HG03442 (cell line): ENCODE measurements around the gene JAKMIP1.
"Not testable (repeated sequence)": the region's sequence is repeated elsewhere in the genome, so short reads cannot be mapped to it uniquely, and the experiment has no call there.

Experiments used
- ATAC-seq: cut with Tn5 transposase; IDR thresholded peaks from one replicate; pipeline ENCODE4 v1.9.1; 2021; ENCODE audit warnings: mild to moderate bottlenecking, moderate library complexity; ENCODE audit not compliant: unreplicated experiment

Gene JAKMIP1

DNA sequence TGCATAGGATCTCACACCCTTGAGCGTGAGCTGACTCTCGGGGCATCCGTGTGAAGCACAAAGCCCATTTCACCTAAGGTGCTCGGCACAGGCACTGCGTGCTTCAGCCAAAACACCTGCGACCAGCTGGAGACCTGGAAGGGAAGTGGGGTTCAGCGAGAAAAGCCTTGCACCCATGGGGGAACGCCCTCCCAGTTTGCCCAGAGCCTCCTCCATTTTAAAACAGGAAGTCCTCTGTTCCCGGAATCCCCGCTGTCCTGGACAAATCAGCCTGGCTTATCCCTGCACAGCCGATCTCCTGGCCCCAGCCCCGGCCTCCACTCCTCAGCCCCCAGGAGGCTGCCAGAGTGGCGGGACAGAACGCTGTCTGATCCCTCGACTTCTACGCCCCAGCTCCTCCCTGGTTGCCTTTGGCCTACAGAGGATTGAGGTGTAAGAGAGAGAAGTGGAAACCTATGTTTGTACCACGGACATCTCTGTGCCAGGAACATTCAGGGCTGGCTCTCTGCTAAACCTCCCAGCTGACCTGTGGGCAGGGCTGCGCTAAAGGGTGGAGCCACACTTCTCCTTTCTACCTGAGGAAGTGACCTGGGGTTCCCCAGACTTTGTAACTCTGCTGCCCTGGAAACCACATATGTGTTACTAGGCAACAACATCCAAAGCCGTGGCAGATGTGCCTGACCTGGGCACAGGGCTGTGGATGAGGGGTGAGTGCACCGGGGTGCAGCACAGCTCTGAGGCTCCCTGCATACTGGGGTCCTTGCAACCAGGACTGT, 178.3 kb downstream of the JAKMIP1 start:
- ATAC-seq: no peak

DNA sequence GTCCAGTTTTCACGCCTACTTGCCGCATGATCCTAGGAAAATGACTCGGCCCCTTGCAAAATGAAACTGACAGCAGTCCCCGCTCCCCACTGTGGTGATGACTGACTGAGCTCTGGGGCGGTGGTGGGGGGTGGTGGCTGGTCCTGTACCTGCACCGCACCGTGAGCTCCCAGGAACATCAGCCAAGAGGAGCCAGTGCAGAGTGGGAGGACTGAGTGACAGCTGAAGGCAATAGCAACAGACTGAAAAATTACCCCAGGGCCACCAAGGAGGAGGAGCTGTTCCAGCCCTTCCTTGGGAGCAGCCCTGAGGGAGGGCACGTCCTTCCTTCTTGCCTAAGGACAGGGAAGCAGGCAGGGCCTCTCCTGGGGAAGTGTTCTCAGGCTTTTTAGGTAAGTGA, 179.7 kb downstream of the JAKMIP1 start:
- no peak for ATAC-seq

DNA sequence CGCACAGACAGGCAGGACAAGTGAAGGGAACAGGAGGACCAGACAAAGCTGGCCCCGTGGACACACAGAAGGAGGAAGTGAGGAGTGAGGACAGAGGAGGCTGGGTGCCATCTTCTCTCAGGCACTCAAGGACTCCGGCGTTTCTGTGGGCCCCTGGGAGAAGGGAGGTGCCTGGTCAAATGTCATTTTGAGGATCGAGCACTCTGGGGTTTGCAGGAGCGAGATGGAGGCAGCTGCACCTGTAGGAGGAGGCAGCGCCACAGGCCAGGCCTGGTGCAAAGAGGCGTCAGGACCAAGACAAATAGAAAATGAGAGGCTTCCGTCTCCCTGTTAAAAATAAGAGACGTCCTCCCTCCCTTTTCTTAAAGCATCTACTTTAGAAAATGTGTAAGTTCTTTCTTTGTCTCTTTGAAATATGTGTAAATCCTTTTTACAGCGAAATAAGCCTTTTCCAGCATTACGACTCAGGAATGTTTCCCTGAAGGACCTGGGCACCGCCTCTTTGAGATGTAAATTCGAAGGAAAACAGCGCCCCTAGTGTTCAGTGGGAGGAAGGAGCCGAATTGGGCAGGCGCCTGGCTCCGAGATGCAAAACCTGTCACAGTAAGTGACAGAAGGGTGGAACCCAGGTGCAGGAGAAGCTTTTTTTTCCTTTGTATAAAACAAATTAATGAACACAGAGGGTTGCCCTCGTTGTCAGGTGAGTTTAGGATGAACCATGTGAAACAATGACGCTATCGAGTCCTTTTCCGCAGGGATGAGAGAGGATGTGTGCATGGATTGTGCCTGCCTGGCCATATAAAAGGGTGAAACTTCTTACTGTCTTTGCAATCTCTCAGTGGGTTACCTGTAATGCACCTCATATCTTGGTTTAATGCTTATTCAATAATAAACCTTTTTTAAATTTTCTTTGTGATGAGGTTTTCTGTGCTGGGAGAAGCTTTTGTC, 180.8 kb downstream of the JAKMIP1 start:
- ATAC-seq: no peak

DNA sequence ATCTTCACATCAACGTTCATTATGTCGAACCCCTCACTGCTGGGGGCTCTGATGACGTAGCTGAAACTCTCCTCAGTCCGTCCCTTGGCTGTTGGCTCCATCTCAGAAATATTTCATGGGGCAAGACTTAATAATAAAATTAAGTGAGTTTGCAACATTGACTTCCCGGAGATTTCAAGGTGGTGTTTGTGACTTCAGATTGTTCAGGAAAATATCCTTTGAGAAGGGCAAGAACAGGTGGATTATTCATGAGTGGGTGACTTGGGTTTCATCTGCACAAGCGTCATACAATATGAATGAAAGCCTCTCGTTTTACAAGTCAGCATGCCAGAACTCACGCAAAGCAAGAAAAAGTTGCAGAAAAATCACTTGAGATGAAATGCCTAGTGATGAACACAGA, 182.0 kb downstream of the JAKMIP1 start, which contains the start of gene C4orf50:
Gene C4orf50, minus strand, starts transcription at position 101 of the 400 bp plus-strand sequence.
- ATAC-seq: no peak

DNA sequence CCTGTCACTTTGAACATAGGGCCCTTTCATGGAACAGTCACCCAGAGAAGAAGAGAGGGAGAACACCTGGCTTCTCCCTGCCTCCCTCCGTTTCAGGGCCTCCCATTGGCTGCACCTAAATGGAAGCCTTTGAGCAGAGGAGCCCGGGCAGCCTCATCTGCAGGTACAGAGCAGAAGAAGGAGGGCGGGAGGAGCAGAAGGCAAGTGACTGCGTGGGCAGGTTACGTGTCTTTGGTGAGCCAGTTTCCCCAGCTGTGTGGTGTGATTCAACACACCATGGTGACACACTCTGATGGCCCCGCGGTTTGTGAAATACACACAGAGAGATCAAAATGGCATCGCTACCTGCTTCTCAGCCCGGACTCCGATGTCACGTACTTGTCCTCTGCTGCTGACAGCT, 182.5 kb downstream of the JAKMIP1 start:
- no peak for ATAC-seq

DNA sequence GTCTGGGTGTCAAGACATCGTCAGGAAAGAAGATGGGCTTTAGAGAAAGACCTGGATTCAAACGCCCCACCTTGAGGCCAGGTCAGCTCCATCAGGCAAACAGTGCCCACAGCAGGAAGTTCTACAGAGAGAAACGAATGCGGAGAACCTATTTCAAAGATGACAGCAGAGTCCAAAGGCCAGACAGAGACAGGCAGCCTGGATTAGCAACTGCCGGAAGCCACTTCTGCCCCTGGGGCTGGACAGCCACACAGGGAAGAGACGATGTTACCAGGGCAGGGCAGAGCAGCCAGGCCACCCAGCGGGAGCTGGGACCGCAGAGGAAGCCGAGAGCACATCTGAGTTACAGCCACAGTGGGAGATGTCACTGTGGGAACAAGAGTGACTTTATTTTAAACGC, 183.3 kb downstream of the JAKMIP1 start:
- ATAC-seq: no peak

DNA sequence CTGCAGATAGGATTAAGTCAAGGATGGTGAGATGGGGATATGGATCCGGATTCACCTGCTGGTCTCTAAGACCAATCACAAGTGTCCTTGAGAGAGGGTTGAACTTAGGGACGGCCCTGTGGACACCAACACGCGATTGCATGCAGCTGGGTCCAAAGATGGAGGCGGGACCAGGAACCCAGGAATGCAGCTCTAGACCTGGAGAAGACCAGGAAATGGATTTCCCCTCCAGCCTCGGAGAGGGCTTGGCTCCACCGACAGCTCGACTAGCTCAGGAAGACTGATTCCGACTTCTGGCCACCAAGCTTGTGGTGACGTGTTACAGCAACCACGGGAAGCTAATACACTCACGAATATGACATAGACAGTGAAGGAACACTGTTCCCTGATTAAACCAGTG, 186.8 kb downstream of the JAKMIP1 start:
- ATAC-seq: no peak

DNA sequence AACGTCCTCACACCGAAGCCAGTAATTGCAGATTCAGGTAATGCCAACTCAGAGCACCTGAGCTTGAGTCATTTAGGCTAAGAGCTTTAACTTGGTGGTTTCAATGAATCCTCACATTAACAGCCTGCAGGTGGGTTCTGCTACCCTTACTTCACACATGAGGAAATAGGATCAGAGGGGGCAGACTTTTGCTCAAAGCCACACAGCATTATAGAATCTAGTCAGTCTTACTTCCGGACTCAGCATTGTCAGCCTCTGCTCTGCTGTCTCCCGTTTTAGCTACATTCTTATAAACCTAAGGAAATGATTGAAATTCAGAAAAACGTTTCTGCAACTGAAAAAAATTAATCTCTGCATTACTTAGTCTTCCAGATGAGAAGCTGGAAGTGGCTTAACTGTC, 188.1 kb downstream of the JAKMIP1 start:
- ATAC-seq: no peak

DNA sequence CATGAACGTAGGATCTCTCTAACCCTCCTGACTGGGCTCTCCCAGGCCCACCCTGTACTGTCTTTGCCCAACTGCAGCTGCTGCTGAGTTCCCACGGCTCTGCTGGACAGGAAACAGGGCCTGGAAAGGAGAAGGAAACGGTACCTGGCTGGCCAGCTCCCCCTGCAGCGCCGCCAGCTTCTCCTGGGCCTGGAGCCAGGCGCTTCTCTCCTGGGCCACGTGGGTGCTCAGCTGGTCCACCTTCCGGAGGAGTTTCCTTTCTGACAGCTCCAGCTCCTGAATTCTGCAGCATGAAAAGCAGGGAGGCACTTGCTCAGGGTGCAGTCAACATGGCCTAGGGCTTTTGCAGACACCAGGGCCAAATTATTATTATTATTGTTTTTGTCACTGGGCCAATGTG, 188.7 kb downstream of the JAKMIP1 start:
- no peak for ATAC-seq

DNA sequence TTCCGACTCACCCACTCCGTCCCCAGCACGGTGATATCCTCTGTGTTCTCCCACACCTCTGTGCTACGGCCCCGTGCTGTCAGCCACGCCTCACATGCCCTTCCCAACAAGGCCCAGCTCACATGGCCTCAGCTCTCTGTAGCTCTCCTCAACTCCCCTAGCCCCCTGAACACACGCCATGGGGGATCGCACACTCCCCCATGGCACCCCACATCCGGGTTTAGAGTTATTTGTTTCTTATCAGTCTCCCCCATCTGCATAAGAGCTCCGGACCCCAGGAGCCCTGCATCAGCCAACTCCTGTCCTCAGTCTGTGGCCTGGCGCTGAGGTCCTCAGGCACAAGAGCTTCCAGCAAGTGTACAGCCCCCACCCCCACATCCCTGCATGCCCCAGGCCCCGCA, 189.1 kb downstream of the JAKMIP1 start:
- no peak for ATAC-seq

DNA sequence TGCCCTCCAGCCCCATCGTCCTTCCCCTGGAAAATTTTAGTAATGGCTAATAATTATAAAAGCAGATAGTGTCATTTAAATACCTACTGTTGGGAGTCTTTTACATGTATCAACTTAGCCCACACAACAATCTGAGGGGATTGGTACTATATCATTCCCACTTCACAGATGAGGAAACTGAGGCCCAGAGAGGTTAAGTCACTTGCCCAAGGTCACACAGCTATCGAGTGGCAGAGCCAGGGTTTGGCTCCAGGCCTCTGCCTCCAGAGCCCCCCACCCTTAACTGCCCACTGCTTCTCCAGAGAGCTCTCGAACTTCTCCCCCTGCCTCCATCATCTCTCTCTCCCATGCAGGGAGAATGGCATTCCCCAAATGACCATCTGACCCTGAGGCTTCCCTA, 189.6 kb downstream of the JAKMIP1 start:
- no peak for ATAC-seq

DNA sequence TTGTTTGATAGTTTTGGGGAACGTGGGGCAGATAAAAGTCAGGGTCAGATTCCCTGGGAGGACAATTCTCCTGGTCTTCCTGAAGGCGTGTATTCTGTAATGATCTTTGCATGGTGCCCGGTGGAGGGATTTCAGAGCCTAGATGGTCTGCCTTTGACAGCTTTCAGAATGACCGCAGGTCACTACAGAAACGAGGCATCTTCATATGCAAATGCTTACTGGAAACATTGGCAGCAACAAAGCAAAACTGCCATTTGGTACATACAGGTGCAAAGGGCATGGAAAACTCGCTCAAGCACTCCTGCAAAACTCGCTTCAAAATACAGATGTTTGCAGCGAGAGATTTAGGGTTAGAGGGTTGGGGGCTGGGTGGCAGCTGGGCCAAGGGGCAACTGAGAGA, 190.9 kb downstream of the JAKMIP1 start:
- ATAC-seq: no peak

DNA sequence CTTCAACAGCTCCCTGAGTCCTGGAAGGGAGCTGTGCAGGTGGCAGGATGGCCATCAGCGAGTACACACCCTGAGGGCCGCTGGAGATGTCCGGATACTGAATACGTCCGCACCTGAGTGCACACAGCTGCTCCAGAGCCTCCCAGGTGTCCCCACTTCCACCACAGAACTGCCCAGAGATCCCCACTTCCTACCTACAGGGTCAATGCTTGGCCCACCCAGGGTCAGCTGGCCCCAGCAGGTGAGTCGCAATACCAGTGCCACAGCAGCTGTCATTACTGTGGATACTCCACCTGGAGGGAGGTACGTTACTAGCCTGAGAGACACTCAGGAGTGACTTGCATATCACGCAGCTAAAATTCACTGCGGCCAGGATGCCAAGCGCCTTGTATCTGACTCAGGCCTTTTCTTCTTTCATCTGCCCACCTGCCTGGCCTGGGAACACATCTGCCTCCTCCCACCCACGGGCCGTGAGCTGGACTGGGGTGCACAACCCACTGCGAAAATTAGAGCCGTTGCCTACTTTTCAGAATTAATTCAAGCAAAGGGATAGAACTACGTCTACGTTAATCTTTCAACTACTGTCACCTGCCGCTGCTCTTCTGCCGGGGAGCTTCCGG, 191.5 kb downstream of the JAKMIP1 start:
- ATAC-seq: no peak

DNA sequence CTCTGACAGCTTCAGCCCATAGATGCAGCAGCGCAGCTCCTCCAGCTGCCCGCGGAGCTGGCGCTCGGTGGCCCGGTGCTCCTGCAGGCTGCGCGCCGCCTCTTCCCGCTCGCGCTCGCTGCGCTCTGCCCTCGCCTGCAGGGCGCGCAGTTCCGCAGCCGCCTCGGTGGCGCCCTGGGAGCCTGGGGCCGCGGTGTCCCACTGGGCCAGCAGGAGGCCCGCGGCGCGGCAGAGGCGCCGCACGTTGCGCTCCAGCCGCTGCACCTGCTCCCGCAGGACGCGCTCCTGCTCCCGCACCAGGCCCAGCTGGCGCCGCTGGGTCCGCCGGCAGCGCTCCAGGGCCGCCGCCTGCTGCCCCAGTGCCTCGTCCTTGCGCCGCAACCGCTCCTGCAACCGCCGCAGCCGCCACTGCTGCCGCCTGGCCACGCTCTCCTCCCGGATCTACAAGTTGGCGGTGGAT, 192.2 kb downstream of the JAKMIP1 start:
- ATAC-seq: no peak

DNA sequence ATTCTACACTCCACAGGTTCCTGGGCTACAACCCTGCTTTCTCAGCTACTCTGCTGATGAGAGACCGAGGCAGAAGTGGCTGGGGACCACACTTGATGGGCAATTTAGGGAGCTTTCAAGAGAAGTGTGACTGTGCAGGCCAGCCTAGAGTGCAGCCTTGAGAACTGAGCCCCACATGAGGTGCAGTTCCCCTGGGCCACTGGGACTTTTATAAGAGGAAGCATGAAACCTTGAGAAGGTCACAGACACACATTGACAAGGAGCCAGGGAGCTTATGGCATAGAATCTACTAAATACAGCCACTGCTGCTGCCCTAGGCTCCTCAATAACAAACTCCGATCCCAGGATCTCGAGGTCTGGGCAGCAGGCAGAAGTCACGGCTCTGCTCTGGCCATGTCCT, 195.2 kb downstream of the JAKMIP1 start:
- no peak for ATAC-seq

DNA sequence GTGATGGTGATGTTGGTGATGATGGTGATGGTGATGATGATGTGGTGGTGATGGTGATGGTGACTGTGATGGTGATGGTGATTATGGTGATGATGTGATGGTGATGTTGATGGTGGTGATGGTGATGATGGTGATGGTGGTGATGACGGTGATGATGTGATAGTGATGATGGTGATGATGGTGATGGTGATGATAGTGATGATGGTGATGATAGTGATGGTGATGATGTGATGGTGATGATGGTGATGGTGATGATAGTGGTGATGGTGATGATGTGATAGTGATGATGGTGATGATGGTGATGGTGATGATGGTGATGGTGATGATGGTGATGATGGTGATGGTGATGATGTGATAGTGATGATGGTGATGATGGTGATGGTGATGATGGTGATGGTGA, 196.9 kb downstream of the JAKMIP1 start:
- ATAC-seq: not testable (repeated sequence)

DNA sequence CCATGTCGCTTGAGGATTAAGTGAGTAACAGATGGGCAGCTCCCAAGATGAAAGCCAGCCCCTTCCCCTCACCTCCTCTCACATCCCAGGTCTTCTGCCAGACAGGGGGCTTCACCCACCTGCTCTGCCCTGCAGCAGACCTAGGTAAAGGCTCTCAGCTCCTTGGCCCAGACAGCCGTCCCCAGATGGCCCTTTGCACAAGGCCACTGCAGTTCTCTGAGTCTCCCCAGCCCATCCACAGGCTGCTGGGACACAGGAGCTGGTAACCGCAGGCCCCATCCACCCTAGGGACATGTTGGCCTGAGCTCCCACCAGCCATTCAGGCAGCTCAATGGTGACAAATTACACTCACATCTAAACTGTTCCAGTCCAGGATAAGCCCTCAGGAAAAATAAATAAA, 197.4 kb downstream of the JAKMIP1 start:
- no peak for ATAC-seq

DNA sequence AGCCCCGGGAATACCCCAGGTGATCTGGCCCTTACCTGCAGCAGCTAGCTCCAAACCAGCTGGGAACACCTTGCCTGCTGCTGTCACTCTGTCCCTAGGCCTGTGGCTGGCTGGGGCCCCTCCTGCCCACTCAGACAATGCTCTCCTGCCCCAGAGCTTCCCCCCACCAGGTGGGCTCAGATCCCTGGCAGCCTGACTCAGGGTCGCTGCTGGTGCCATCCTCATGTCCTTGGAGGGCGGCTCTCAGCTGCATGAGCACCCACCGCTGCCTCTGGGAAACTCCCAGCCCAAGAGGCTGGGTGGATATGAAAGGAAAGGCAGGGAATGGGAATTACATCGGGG, 197.9 kb downstream of the JAKMIP1 start:
- no peak for ATAC-seq

DNA sequence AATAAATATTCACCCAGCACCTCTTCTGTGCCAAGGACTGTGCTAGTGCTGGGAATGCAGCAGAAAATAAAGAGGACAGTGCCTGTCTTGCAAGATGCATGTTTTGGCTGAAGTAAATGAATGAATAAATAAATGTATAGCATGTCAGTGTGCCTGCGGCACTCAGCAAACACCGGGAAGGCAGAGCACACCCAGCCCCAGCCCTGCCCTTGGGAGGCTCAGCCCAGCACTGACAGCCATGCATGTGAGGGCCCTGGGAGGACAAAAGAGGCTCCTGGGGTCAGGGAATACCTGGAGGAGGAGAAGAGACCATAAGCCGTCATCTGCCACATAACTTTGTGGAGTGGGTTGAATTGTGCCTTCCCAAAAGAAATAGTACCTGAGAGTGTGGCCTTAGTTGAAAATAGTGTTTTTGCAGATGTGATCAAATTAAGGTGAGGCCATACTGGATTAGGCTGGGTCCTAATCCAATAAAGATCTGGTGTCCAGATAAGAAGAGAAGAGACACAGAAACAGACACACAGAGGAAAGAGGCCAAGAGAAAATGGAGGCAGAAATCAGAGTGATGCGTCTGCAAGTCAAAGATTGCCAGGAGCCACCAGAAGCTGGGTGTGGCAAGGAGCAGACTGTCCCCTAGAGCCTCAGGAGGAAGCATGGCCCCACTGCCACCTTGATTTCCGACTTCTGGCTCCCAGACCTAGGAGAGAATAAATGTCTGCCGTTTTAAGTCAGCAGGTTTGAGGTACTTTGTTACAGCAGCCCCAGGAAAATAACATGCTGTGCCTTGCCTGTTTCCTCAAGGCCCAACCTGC, 198.5 kb downstream of the JAKMIP1 start:
- no peak for ATAC-seq

DNA sequence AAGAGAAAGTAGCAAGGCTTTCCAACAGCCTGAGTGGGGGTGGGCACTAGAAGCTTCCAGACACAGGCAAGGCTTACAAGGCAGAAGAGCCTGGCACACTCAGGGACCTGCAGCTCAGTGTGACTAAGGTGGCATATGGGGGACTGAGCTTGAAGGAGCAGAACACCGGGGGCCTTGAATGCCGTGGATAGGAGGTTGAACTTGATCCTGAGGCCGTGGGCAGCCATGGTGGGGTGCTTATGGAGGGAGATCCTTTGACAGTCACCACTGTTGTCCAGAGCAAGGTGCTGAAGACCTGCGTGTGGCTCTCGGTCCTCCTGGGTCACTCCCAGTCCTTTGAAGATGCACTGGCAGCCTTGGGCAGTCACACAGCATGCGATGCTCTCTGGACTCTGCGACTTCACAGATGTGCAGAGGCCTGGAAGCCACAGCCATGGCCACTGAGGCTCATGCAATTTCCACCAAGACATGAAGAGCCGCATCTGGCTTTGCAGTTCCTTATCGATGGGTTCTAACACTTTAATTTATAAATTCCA, 200.5 kb downstream of the JAKMIP1 start:
- ATAC-seq: no peak
